ENCODE results near the gene ENTPD6. TPM values are rescaled to one million over a fixed set of nuclear protein-coding genes. Genes with fewer than 3 reads are reported as not detected.

The ENTPD6 gene
- total and polyA plus RNA-seq, 11 donors: 58.7 to 200 (median 93.3) TPM

DNA sequence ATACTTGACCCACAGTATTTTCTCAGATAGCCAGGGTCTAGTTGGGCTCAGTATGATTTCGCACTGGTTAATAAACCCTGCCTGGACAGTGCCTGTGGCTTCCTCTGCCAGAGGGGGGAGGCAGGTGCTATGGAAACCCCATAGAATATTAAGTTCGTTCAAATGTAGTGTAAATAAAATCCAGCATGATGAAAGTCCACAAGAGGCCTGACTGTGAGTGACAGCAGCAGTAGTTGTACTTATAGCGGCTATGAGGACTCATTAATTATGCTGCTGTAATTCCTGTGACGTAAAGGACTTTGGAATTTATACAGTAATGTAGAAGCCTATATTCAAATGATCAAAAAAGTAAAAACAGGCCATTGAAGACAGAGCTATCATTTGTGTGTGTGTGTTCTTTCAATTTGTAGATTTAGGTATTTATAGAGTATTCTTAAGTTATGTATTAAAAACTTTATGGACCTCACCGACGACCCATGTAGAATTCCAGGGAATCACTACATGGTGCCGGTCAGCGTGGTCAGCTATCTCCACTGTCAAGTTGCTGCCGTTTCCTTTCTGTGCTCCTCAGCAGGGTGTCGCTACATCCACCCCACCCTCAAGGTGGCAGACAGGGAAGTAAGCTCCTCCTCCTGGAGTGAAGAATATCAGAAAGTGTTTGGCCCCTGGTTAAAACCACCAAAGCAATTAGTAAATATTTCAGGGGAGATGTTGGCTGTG, 62.4 kb downstream of the ENTPD6 start:
- Histone ChIP-seq H3K9me3 (no peaks in the 10 kb centered on the region), H3K4me1 (peaks cover 0 to 59% (median 40%) of the 10 kb centered on the region in 12 donors), H3K4me3 (no peak overlapping the region), H3K27me3 (no peaks in the 10 kb centered on the region), H3K36me3 (peaks cover 0 to 44% (median 30%) of the 10 kb centered on the region in 9 donors), H3K27ac (peak overlapping the region in 6 of 12 donors; percentile 2 to 96 (median 48))
- TF ChIP-seq POLR2A (IDR thresholded peaks at IDR 0.05): no peak
- TF ChIP-seq CTCF (IDR thresholded peaks at IDR 0.05): no peak
- 50 to 66% (median 62%) methylated on average over 10 of the region's 10 CpGs for WGBS, 4 donors
- ATAC-seq (no peak), DNase-seq (no peak)
- intact Hi-C loops (cut with DNase I): loop anchor here in 2 of 10 donors (2.0 kb wide), 1 partner anchor 17 kb away; no protein-coding TSS in a partner anchor

GRCh38 chr20:25258476-25258805, 62.9 kb downstream of the ENTPD6 start:
- intact Hi-C loops (cut with DNase I): loop anchor here in 1 of 10 donors (2.0 kb wide), 1 partner anchor 16 kb away; no protein-coding TSS in a partner anchor
- peak overlapping the region in 6 of 12 donors; percentile 0 to 96 (median 33) for H3K27ac ChIP-seq
- H3K9me3 ChIP-seq: no peaks in the 10 kb centered on the region
- TF ChIP-seq CTCF (IDR thresholded peaks at IDR 0.05): no peak
- ATAC-seq: peak in 2 of 4 donors; percentile 10 to 18
- H3K27me3 ChIP-seq: no peaks in the 10 kb centered on the region
- DNase-seq: no peak
- H3K4me1 ChIP-seq: peaks cover 0 to 55% (median 35%) of the 10 kb centered on the region in 12 donors
- H3K4me3 ChIP-seq: no peak overlapping the region
- WGBS, 4 donors: 51 to 62% (median 56%) methylated on average over 7 to 8 of the region's 8 CpGs
- peaks cover 0 to 44% (median 30%) of the 10 kb centered on the region in 9 donors for H3K36me3 ChIP-seq

GRCh38 chr20:25258828-25259227, 63.3 kb downstream of the ENTPD6 start:
- 63 to 85% (median 71%) methylated on average over 4 of the region's 4 CpGs for WGBS, 4 donors
- Histone ChIP-seq H3K27ac (peak overlapping the region in 4 of 12 donors; percentile 0 to 96 (median 55)), H3K9me3 (no peaks in the 10 kb centered on the region), H3K27me3 (no peaks in the 10 kb centered on the region), H3K36me3 (peaks cover 0 to 44% (median 30%) of the 10 kb centered on the region in 9 donors), H3K4me3 (no peak overlapping the region), H3K4me1 (peaks cover 0 to 51% (median 32%) of the 10 kb centered on the region in 12 donors)
- TF ChIP-seq POLR2A (IDR thresholded peaks at IDR 0.05): no peak
- no peak for TF ChIP-seq CTCF (IDR thresholded peaks at IDR 0.05)
- intact Hi-C loops (cut with DNase I): loop anchor here in 1 of 10 donors (2.0 kb wide), 1 partner anchor 16 kb away; no protein-coding TSS in a partner anchor
- peak in 1 of 4 donors; percentile 2 for ATAC-seq
- no peak for DNase-seq

DNA sequence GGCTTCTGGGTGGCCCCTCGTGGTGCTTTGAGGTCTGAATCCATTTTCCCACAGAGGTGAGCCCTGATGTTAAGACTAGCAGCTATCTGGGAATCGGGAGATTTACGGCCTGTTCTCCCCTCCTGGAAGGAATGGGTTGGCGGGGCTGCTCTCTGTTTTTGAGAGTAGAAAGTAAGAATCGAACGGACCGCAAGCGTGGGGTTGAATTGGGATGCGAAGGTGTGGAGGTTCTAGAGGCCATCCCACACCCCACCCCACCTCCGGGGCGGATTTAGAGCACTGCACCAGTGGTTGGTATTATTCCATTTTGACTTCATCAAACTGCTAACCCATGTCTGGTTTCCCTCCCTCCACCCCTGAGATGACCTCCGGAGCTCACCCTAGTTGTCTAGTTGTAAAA, 63.8 kb downstream of the ENTPD6 start:
- TF ChIP-seq CTCF (IDR thresholded peaks at IDR 0.05) (no peak), POLR2A (IDR thresholded peaks at IDR 0.05) (no peak)
- H3K27me3 ChIP-seq: no peaks in the 10 kb centered on the region
- WGBS, 4 donors: 83 to 94% (median 93%) methylated on average over 12 of the region's 12 CpGs
- DNase-seq (no peak), ATAC-seq (no peak)
- peaks cover 0 to 50% (median 27%) of the 10 kb centered on the region in 12 donors for H3K4me1 ChIP-seq
- H3K36me3 ChIP-seq: peaks cover 0 to 44% (median 33%) of the 10 kb centered on the region in 9 donors
- no peak overlapping the region for H3K4me3 ChIP-seq
- peaks cover 0 to 3% (median 0%) of the 10 kb centered on the region in 12 donors for H3K9me3 ChIP-seq
- peak overlapping the region in 3 of 12 donors; percentile 15 to 95 (median 33) for H3K27ac ChIP-seq
- intact Hi-C loops (cut with DNase I): loop anchor here in 1 of 10 donors (2.0 kb wide), 1 partner anchor 15 kb away; no protein-coding TSS in a partner anchor

All from heart left ventricle (tissue), 16 donors.